Nephron progenitor cell (in vitro differentiated cells): Measurements from ENCODE around the gene TREML2.

Experiments used
- DNase-seq: peaks from one replicate; pipeline ENCODE4 v3.0.0; 2021
- H3K27ac Mint-ChIP-seq: 2 replicates; pipeline ENCODE4 v1.8.0; 2021; ENCODE audit warnings: mild to moderate bottlenecking, moderate library complexity, mixed read lengths
- H3K27me3 Mint-ChIP-seq: 2 replicates; pipeline ENCODE4 v1.8.0; 2021; ENCODE audit warnings: mild to moderate bottlenecking, low read depth, mixed read lengths; ENCODE audit not compliant: poor library complexity
- H3K36me3 Mint-ChIP-seq: 2 replicates; pipeline ENCODE4 v1.8.0; 2021; ENCODE audit warnings: low read depth, mixed read lengths
- H3K4me1 Mint-ChIP-seq: 2 replicates; pipeline ENCODE4 v1.8.0; 2021; ENCODE audit warnings: mixed read lengths
- H3K4me3 Mint-ChIP-seq: 2 replicates; pipeline ENCODE4 v1.8.0; 2021; ENCODE audit warnings: mild to moderate bottlenecking, moderate library complexity, mixed read lengths
- H3K9me3 Mint-ChIP-seq: 2 replicates; pipeline ENCODE4 v1.8.0; 2021; ENCODE audit warnings: mild to moderate bottlenecking, moderate library complexity, mixed read lengths
- CTCF ChIP-seq: fragments of 200-600 bp; sonication (generic); IDR thresholded peaks from 2 replicates; pipeline ENCODE4 v1.5.0; 2021; ENCODE audit warnings: antibody characterized with exemption

TREML2 gene

DNA sequence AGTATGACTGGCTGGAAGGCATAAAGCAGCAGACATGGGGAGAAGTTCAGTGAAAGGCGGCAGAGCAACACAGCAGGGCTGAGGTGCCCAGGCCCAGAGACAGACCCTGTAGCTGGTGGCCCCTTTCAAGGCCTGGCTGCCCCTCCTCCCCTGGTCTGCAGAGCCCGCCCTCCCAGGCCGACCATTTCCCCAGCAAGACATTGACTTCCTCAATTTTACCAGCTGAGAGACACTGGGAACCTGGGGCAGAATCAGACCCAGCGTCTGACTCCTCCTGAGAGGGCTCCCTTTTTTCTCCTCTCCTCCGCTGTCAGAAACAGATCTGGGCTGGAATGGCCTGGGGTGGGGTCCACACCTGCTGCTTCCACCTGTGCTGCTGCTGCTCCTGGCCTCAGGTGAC lies 27.1 kb upstream of the TREML2 start, which contains the start of gene TREML4:
TSS of gene TREML4 (plus strand) at position 254 of the 400 bp plus-strand sequence. CDS start at position 333, 79 bp downstream.
- H3K4me3 Mint-ChIP-seq: no peak within 1 kb of the TSS
- H3K36me3 Mint-ChIP-seq: no peaks in the 10 kb centered on the region
- TF ChIP-seq CTCF: no peak
- DNase-seq: no peak
- H3K9me3 Mint-ChIP-seq: no peaks in the 10 kb centered on the region
- peaks cover 31% of the 10 kb centered on the region for H3K4me1 Mint-ChIP-seq
- no peak within 1 kb of the TSS for H3K27ac Mint-ChIP-seq
- H3K27me3 Mint-ChIP-seq: peaks cover 42% of the 10 kb centered on the region

GRCh38 chr6:41226752-41227151 lies 25.8 kb upstream of the TREML2 start:
- H3K4me1 Mint-ChIP-seq: peaks cover 44% of the 10 kb centered on the region
- peaks cover 39% of the 10 kb centered on the region for H3K27me3 Mint-ChIP-seq
- no peaks in the 10 kb centered on the region for H3K36me3 Mint-ChIP-seq

GRCh38 chr6:41224800-41225199 lies 23.9 kb upstream of the TREML2 start:
- TF ChIP-seq CTCF: no peak
- peaks cover 33% of the 10 kb centered on the region for H3K27me3 Mint-ChIP-seq
- peaks cover 15% of the 10 kb centered on the region for H3K9me3 Mint-ChIP-seq
- no peak for DNase-seq
- peaks cover 45% of the 10 kb centered on the region for H3K4me1 Mint-ChIP-seq
- H3K4me3 Mint-ChIP-seq: no peak overlapping the region
- H3K36me3 Mint-ChIP-seq: peaks cover 6% of the 10 kb centered on the region
- H3K27ac Mint-ChIP-seq: no peak overlapping the region

More at GRCh38 chr6:41226752-41227151, 25.8 kb upstream of the TREML2 start:
- DNase-seq: peak; percentile 18
- Mint-ChIP-seq H3K9me3 (no peaks in the 10 kb centered on the region), H3K4me3 (no peak overlapping the region), H3K27ac (no peak overlapping the region)
- TF ChIP-seq CTCF: no peak

GRCh38 chr6:41222513-41222912 lies 21.6 kb upstream of the TREML2 start:
- DNase-seq: no peak
- Mint-ChIP-seq H3K36me3 (peaks cover 6% of the 10 kb centered on the region), H3K4me1 (peaks cover 41% of the 10 kb centered on the region), H3K9me3 (peaks cover 22% of the 10 kb centered on the region), H3K4me3 (no peak overlapping the region), H3K27ac (no peak overlapping the region), H3K27me3 (peaks cover 29% of the 10 kb centered on the region)
- no peak for TF ChIP-seq CTCF

DNA sequence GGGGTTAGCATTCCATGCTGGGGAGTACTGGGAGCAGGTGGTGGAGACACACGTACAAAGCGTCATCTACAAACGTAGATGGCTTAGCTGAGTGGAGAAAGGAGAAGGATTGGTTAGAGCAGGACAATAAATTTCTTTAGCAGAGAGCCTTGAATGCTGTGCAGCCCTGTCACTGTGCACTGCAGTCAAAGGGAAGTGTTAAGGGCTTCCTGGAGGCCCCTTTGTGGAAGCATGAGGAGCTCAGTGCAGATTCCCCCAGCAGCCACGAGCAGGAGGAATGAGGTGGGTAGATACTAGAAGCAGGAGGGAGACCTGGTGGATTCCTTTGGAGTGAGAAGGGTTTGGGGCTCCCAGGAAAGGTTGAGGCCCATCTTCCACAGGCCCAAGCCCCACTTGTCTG lies 21.1 kb upstream of the TREML2 start:
- peaks cover 29% of the 10 kb centered on the region for H3K27me3 Mint-ChIP-seq
- H3K4me3 Mint-ChIP-seq: no peak overlapping the region
- DNase-seq: no peak
- no peak overlapping the region for H3K27ac Mint-ChIP-seq
- TF ChIP-seq CTCF: no peak
- peaks cover 36% of the 10 kb centered on the region for H3K4me1 Mint-ChIP-seq
- H3K9me3 Mint-ChIP-seq: peaks cover 22% of the 10 kb centered on the region
- peaks cover 6% of the 10 kb centered on the region for H3K36me3 Mint-ChIP-seq

- H3K4me1 Mint-ChIP-seq: peaks cover under 1% of the 10 kb centered on the region
- DNase-seq: no peak
- peaks cover 32% of the 10 kb centered on the region for H3K27me3 Mint-ChIP-seq
- H3K9me3 Mint-ChIP-seq: peaks cover 28% of the 10 kb centered on the region
- TF ChIP-seq CTCF: no peak
- no peak overlapping the region for H3K27ac Mint-ChIP-seq
- H3K4me3 Mint-ChIP-seq: no peak overlapping the region
- peaks cover 6% of the 10 kb centered on the region for H3K36me3 Mint-ChIP-seq
Measured at GRCh38 chr6:41216616-41217015, 15.7 kb upstream of the TREML2 start.
